ENCODE results near the gene ZNF443. TPM values are rescaled to one million over a fixed set of nuclear protein-coding genes. Genes with fewer than 3 reads are reported as not detected.
"Not testable (repeated sequence)": the region's sequence is repeated elsewhere in the genome, so short reads cannot be mapped to it uniquely, and the experiment has no call there.

Gene ZNF443
- total RNA-seq, 1 donor from 2014 or later, result 13.8 TPM

DNA sequence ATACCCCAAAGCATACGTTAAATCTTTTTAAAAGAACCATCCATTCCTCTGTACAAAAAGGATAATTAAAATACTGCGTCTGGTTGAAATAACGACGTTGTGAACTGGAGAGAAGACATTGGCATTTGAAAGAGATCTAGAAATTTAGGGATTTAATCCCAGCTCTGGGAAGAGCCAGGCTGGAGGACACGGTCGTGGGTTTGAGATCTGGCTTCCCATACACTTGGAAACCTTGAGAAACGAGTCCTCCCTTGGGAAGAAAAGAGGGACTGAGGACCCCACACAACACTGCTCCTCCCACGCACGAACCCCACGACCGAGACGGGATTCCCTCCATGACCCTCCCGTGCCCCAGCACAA, 43.2 kb upstream of the ZNF443 start:
- H3K4me1 Mint-ChIP-seq (ENCODE audit: low read depth), result peaks cover 22% of the 10 kb centered on the region

GRCh38 chr19:12482509-12482886, 41.7 kb upstream of the ZNF443 start:
- peak overlapping the region; percentile 51 for H3K27ac Mint-ChIP-seq
- no peaks in the 10 kb centered on the region for H3K27me3 Mint-ChIP-seq
- DNase-seq (ENCODE audit: low spot score, unreplicated experiment), result no peak
- H3K4me1 Mint-ChIP-seq (ENCODE audit: low read depth), result peaks cover 22% of the 10 kb centered on the region
- no peaks in the 10 kb centered on the region for H3K9me3 Mint-ChIP-seq (ENCODE audit: low read depth)
- peaks cover 2% of the 10 kb centered on the region for H3K36me3 Mint-ChIP-seq (ENCODE audit: insufficient read depth)
- peak overlapping the region; percentile 48 for H3K4me3 Mint-ChIP-seq (ENCODE audit: low read depth)
- TF ChIP-seq, protein P1, sequence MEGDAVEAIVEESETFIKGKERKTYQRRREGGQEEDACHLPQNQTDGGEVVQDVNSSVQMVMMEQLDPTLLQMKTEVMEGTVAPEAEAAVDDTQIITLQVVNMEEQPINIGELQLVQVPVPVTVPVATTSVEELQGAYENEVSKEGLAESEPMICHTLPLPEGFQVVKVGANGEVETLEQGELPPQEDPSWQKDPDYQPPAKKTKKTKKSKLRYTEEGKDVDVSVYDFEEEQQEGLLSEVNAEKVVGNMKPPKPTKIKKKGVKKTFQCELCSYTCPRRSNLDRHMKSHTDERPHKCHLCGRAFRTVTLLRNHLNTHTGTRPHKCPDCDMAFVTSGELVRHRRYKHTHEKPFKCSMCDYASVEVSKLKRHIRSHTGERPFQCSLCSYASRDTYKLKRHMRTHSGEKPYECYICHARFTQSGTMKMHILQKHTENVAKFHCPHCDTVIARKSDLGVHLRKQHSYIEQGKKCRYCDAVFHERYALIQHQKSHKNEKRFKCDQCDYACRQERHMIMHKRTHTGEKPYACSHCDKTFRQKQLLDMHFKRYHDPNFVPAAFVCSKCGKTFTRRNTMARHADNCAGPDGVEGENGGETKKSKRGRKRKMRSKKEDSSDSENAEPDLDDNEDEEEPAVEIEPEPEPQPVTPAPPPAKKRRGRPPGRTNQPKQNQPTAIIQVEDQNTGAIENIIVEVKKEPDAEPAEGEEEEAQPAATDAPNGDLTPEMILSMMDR (IDR thresholded peaks at IDR 0.05; ENCODE audit: unreplicated experiment), result no peak

More for the DNA sequence above, 43.2 kb upstream of the ZNF443 start:
- TF ChIP-seq, protein P1 (IDR thresholded peaks at IDR 0.05; ENCODE audit: unreplicated experiment), result no peak
- Mint-ChIP-seq H3K27ac (peak overlapping the region; percentile 93), H3K4me3 (ENCODE audit: low read depth) (peak overlapping the region; percentile 91), H3K9me3 (ENCODE audit: low read depth) (no peaks in the 10 kb centered on the region), H3K27me3 (no peaks in the 10 kb centered on the region), H3K36me3 (ENCODE audit: insufficient read depth) (peaks cover 2% of the 10 kb centered on the region)
- no peak for DNase-seq (ENCODE audit: low spot score, unreplicated experiment)

DNA sequence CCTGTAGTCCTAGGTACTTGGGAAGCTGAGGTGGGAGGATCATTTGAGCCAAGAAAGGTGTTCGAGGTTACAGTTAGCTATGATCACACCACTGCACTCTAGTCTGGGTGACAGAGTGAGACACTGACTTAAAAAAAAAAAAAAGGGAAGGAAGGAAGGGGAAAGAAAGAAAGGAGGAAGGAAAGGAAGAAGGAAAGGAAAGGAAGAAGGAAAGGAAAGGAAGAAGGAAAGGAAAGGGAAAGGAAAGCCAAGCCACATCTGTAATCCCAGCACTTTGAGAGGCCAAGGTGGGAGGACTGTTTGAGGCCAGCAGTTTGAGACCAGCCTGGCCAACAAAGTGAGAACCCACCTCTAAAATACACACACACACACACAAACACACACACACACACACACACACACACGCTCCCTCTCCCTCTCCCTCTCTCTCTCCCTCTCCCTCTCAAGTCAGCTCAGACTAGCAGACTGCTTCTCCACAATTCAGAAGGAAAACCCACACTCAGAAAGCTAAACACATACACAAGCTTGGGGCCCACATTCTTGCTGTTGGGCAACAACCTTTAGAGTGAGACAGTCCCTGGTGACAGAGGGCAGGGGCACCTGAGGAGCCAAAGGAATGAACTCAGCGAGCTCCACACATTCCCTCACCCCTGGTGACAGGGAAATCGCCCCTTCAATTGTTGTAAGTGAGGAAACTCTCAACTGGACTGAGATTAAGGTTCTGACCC, 41.1 kb upstream of the ZNF443 start:
- H3K4me1 Mint-ChIP-seq (ENCODE audit: low read depth), result peaks cover 22% of the 10 kb centered on the region
- no peaks in the 10 kb centered on the region for H3K27me3 Mint-ChIP-seq
- H3K9me3 Mint-ChIP-seq (ENCODE audit: low read depth), result no peaks in the 10 kb centered on the region
- DNase-seq (ENCODE audit: low spot score, unreplicated experiment), result no peak
- TF ChIP-seq, protein P1 (IDR thresholded peaks at IDR 0.05; ENCODE audit: unreplicated experiment), result no peak
- no peak overlapping the region for H3K4me3 Mint-ChIP-seq (ENCODE audit: low read depth)
- peaks cover 2% of the 10 kb centered on the region for H3K36me3 Mint-ChIP-seq (ENCODE audit: insufficient read depth)
- peak overlapping the region; percentile 76 for H3K27ac Mint-ChIP-seq

- Mint-ChIP-seq H3K4me3 (ENCODE audit: low read depth) (no peak overlapping the region), H3K27ac (no peak overlapping the region), H3K4me1 (ENCODE audit: low read depth) (peaks cover 11% of the 10 kb centered on the region), H3K36me3 (ENCODE audit: insufficient read depth) (peaks cover 20% of the 10 kb centered on the region), H3K27me3 (no peaks in the 10 kb centered on the region), H3K9me3 (ENCODE audit: low read depth) (peaks cover 14% of the 10 kb centered on the region)
- TF ChIP-seq, protein P1 (IDR thresholded peaks at IDR 0.05; ENCODE audit: unreplicated experiment), result no peak
- DNase-seq (ENCODE audit: low spot score, unreplicated experiment), result no peak
These were observed 37.6 kb upstream of the ZNF443 start for GRCh38 chr19:12478234-12478941.

DNA sequence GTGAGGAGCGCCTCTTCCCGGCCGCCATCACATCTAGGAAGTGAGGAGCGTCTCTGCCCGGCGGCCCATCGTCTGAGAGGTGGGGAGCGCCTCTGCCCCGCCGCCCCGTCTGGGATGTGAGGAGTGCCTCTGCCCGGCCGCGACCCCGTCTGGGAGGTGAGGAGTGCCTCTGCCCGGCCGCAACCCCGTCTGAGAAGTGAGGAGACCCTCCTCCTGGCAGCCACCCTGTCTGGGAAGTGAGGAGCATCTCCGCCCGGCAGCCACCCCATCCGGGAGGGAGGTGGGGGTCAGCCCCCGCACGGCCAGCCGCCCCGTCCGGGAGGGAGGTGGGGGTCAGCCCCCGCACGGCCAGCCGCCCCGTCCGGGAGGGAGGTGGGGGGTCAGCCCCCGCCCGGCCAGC, 26.8 kb upstream of the ZNF443 start:
- not testable (repeated sequence) for H3K27ac Mint-ChIP-seq; H3K4me3 Mint-ChIP-seq (ENCODE audit: low read depth); H3K27me3 Mint-ChIP-seq; DNase-seq (ENCODE audit: low spot score, unreplicated experiment); H3K4me1 Mint-ChIP-seq (ENCODE audit: low read depth)
- Mint-ChIP-seq H3K36me3 (ENCODE audit: insufficient read depth) (peaks cover 70% of the 10 kb centered on the region), H3K9me3 (ENCODE audit: low read depth) (peaks cover 36% of the 10 kb centered on the region)

All from progenitor cell of endocrine pancreas (in vitro differentiated cells).